OCI-LY7 (cell line): ENCODE data around the gene AFF3. TPM values are rescaled to one million over a fixed set of nuclear protein-coding genes. Genes with fewer than 3 reads are reported as not detected.

ENCODE experiments used
- BruUV-seq: library from RNA; stranded (reverse); fragments of 400-500 nt; replicated peaks from 2 replicates; lab custom pipeline; 2021; lab: Mats Ljungman, UMichigan
- CTCF ChIA-PET: fragments of 300-600 bp; sonication (Branson Sonifier 250); formaldehyde crosslinking; loops from one replicate; lab custom pipeline; 2022; ENCODE audit warnings: antibody characterized with exemption; ENCODE audit not compliant: unreplicated experiment; lab: Charles Lee
- POLR2A ChIA-PET: fragments of 300-600 bp; sonication (Branson Sonifier 250); formaldehyde crosslinking; loops from one replicate; lab custom pipeline; 2022; ENCODE audit warnings: antibody characterized with exemption; lab: Charles Lee
- DNase-seq: peaks from one replicate; pipeline ENCODE4 v3.0.0-alpha.2; 2015; ENCODE audit warnings: low spot score
- H2AFZ ChIP-seq: fragments of 200-600 bp; sonication (generic), shearing (Covaris generic); 2 replicates; pipeline ENCODE4 v1.6.1; 2014; ENCODE audit warnings: mild to moderate bottlenecking, antibody characterized with exemption, low read length, moderate library complexity
- H3K27ac ChIP-seq: fragments of 200-600 bp; sonication (generic); 2 replicates; pipeline ENCODE4 v1.5.1; 2014; ENCODE audit warnings: mixed run types, low read depth, mild to moderate bottlenecking, moderate library complexity, low read length, inconsistent platforms; ENCODE audit not compliant: poor library complexity, severe bottlenecking
- H3K36me3 ChIP-seq: fragments of 200-600 bp; sonication (generic); 2 replicates; pipeline ENCODE4 v1.6.1; 2014; ENCODE audit warnings: mild to moderate bottlenecking, antibody characterized with exemption, low read length, moderate library complexity, mixed read lengths; ENCODE audit not compliant: insufficient read depth
- H3K4me1 ChIP-seq: fragments of 200-600 bp; sonication (generic); 2 replicates; pipeline ENCODE4 v1.5.1; 2014; ENCODE audit warnings: mild to moderate bottlenecking, low read length; ENCODE audit not compliant: insufficient read depth, poor library complexity, severe bottlenecking
- H3K4me2 ChIP-seq: fragments of 200-600 bp; sonication (generic); 2 replicates; pipeline ENCODE4 v1.6.1; 2014; ENCODE audit warnings: mild to moderate bottlenecking, low read length
- H3K4me3 ChIP-seq: fragments of 200-600 bp; sonication (generic); 2 replicates; pipeline ENCODE4 v1.5.1; 2014; ENCODE audit warnings: mild to moderate bottlenecking, low read depth, low read length; ENCODE audit not compliant: poor library complexity, severe bottlenecking
- H3K79me2 ChIP-seq: fragments of 200-600 bp; sonication (generic); 2 replicates; pipeline ENCODE4 v1.6.1; 2016; ENCODE audit warnings: low read depth, mild to moderate bottlenecking, low read length, moderate library complexity, mixed read lengths; ENCODE audit not compliant: insufficient read depth
- H3K9me2 ChIP-seq: fragments of 200-600 bp; sonication (generic); 2 replicates; pipeline ENCODE4 v1.6.1; 2016; ENCODE audit warnings: mild to moderate bottlenecking, low read length, mixed read lengths; ENCODE audit not compliant: insufficient read depth
- H3K9me3 ChIP-seq: fragments of 200-600 bp; sonication (generic); 2 replicates; pipeline ENCODE4 v1.6.1; 2014; ENCODE audit warnings: mild to moderate bottlenecking, mixed run types, low read length, mixed read lengths
- H4K20me1 ChIP-seq: fragments of 200-600 bp; sonication (generic); 2 replicates; pipeline ENCODE4 v1.6.1; 2014; ENCODE audit warnings: mild to moderate bottlenecking, antibody characterized with exemption, low read length, moderate library complexity, mixed read lengths; ENCODE audit not compliant: insufficient read depth
- CTCF ChIP-seq: fragments of 200-600 bp; sonication (generic); conservative IDR thresholded peaks from 2 replicates; pipeline ENCODE4 v1.5.1; 2014; ENCODE audit warnings: mild to moderate bottlenecking, antibody characterized with exemption, low read length, moderate library complexity, mixed read lengths
- EZH2phosphoT487 ChIP-seq: fragments of 200-600 bp; sonication (generic); IDR thresholded peaks from 2 replicates; pipeline ENCODE4 v1.6.1; 2018; ENCODE audit warnings: low read depth, borderline replicate concordance, mild to moderate bottlenecking, mixed run types, antibody characterized with exemption, low read length, moderate library complexity, mixed read lengths
- intact Hi-C: fragments of 100-400 bp; cut with micrococcal nuclease; formaldehyde crosslinking; loops from one replicate; pipeline ENCODE4 v1.10.0; 2022; ENCODE audit not compliant: unreplicated experiment
- total RNA-seq, 2 experiments: library from RNA; depleted of rRNA in 1 of 2; stranded (reverse); fragments of >200 nt in 1 of 2; shearing (Covaris generic) in 1 of 2; gene quantifications; 2 replicates each; pipeline ENCODE4 v1.2.3, GENCODE V29; 2014 to 2022

The AFF3 gene
- total RNA-seq, 2 experiments from 2014 or later: 131 to 133 TPM

GRCh38 chr2:99880964-99881294 lies 261.5 kb downstream of the AFF3 start:
- H4K20me1 ChIP-seq: no peaks in the 10 kb centered on the region
- intact Hi-C loops: no loop called here
- BruUV-seq: no TSS peak
- ChIA-PET CTCF (no interaction called here), POLR2A (interaction anchor here (0.6 to 1.3 kb wide), 3 partner anchors 18 to 67 kb away, joined by 3 to 4 read pairs (median 4); no protein-coding TSS in a partner anchor)
- H3K36me3 ChIP-seq: peaks cover 10% of the 10 kb centered on the region
- peaks cover 69% of the 10 kb centered on the region for H3K4me1 ChIP-seq
- H3K9me3 ChIP-seq: no peaks in the 10 kb centered on the region
- H3K4me2 ChIP-seq: no peak overlapping the region; the same call in 1 of the 2 replicates
- H3K4me3 ChIP-seq: no peak overlapping the region
- TF ChIP-seq CTCF: no peak
- TF ChIP-seq EZH2phosphoT487: no peak
- H3K27ac ChIP-seq: no peak overlapping the region
- H3K9me2 ChIP-seq: no peaks in the 10 kb centered on the region
- DNase-seq: no peak
- H3K79me2 ChIP-seq: peaks cover 9% of the 10 kb centered on the region; the same call in 1 of the 2 replicates
- H2AFZ ChIP-seq: no peak overlapping the region

- no peak overlapping the region for H3K4me2 ChIP-seq
- H3K36me3 ChIP-seq: peaks cover 9% of the 10 kb centered on the region
- DNase-seq: no peak
- no TSS peak for BruUV-seq
- no peak overlapping the region for H3K27ac ChIP-seq
- TF ChIP-seq CTCF (no peak), EZH2phosphoT487 (no peak)
- intact Hi-C loops: no loop called here
- no peaks in the 10 kb centered on the region for H4K20me1 ChIP-seq
- H2AFZ ChIP-seq: no peak overlapping the region
- ChIA-PET CTCF (no interaction called here), POLR2A (interaction anchor here (1.3 to 1.5 kb wide), 2 partner anchors 7 to 66 kb away, joined by 3 read pairs; no protein-coding TSS in a partner anchor)
- peaks cover 69% of the 10 kb centered on the region for H3K4me1 ChIP-seq
- H3K9me3 ChIP-seq: no peaks in the 10 kb centered on the region
- no peak overlapping the region for H3K4me3 ChIP-seq
- peaks cover 9% of the 10 kb centered on the region; the same call in 1 of the 2 replicates for H3K79me2 ChIP-seq
- H3K9me2 ChIP-seq: no peaks in the 10 kb centered on the region
These were observed 262.0 kb downstream of the AFF3 start for GRCh38 chr2:99880148-99880963.

- H3K79me2 ChIP-seq: peaks cover 9% of the 10 kb centered on the region; the same call in 1 of the 2 replicates
- H3K4me2 ChIP-seq: no peak overlapping the region
- H3K36me3 ChIP-seq: peaks cover 8% of the 10 kb centered on the region; the same call in 1 of the 2 replicates
- no peaks in the 10 kb centered on the region for H4K20me1 ChIP-seq
- H3K27ac ChIP-seq: no peak overlapping the region
- intact Hi-C loops: no loop called here
- H3K9me3 ChIP-seq: no peaks in the 10 kb centered on the region
- peaks cover 69% of the 10 kb centered on the region for H3K4me1 ChIP-seq
- ChIA-PET POLR2A (interaction anchor here (0.5 to 1.5 kb wide), 3 partner anchors 8 to 508 kb away, joined by 3 read pairs; no protein-coding TSS in a partner anchor), CTCF (no interaction called here)
- no TSS peak for BruUV-seq
- no peak for DNase-seq
- TF ChIP-seq CTCF: no peak
- TF ChIP-seq EZH2phosphoT487: no peak
- H3K9me2 ChIP-seq: no peaks in the 10 kb centered on the region
- no peak overlapping the region for H2AFZ ChIP-seq
- no peak overlapping the region for H3K4me3 ChIP-seq
These were observed 262.9 kb downstream of the AFF3 start for GRCh38 chr2:99879481-99879880.
